Gastroesophageal sphincter (tissue), 4 donors: ENCODE results near the gene IL15. TPM values are rescaled to one million over a fixed set of nuclear protein-coding genes. Genes with fewer than 3 reads are reported as not detected.

Experiments used
- ATAC-seq: fragments of 150-250 bp; one replicate; pipeline ENCODE4 v1.9.1; 2016; ENCODE audit warnings: mild to moderate bottlenecking, moderate library complexity
- H3K27ac ChIP-seq, 4 donors: fragments of 200-600 bp; sonication (generic) in 3 of 4; 1 replicate in 3 of 4; 2 replicates in 1 of 4; pipeline ENCODE4 v1.5.1; 2016 to 2019
- H3K27me3 ChIP-seq: fragments of 200-600 bp; sonication (generic); one replicate; pipeline ENCODE4 v1.5.1; 2019
- H3K36me3 ChIP-seq, 2 donors: fragments of 200-600 bp; sonication (generic); one replicate each; pipeline ENCODE4 v1.5.1; 2019; ENCODE audit warnings: control low read depth in 1 of 2
- H3K4me1 ChIP-seq, 3 donors: fragments of 200-600 bp; sonication (generic); 1 replicate in 2 of 3; 2 replicates in 1 of 3; pipeline ENCODE4 v1.5.1; 2016 to 2019; ENCODE audit warnings: control low read depth in 2 of 3
- H3K4me3 ChIP-seq, 2 donors: fragments of 200-600 bp; sonication (generic); one replicate each; pipeline ENCODE4 v1.5.1; 2019; ENCODE audit warnings: mild to moderate bottlenecking in 1 of 2, moderate library complexity in 1 of 2
- H3K9me3 ChIP-seq, 3 donors: fragments of 200-600 bp; sonication (generic); one replicate each; pipeline ENCODE4 v1.5.1; 2017 to 2019; ENCODE audit warnings: control low read depth in 2 of 3
- EP300 ChIP-seq: sonication (generic); formaldehyde crosslinking; IDR thresholded peaks from one replicate; pipeline ENCODE4 v1.6.1; 2017; ENCODE audit warnings: antibody characterized with exemption, mild to moderate bottlenecking
- POLR2A ChIP-seq, 2 donors: fragments of 450-650 bp; IDR thresholded peaks; one replicate each; pipeline ENCODE4 v1.6.1; 2017; ENCODE audit warnings: antibody characterized with exemption in 2 of 2, mild to moderate bottlenecking in 2 of 2, moderate library complexity in 1 of 2
- POLR2AphosphoS5 ChIP-seq: sonication (generic); formaldehyde crosslinking; IDR thresholded peaks from one replicate; pipeline ENCODE4 v1.6.1; 2017; ENCODE audit warnings: antibody characterized with exemption
- WGBS, 2 donors: methylation state at CpG; one replicate each; pipeline ENCODE4 v1.1.5; 2018; ENCODE audit warnings: low coverage in 1 of 2; 5-methylcytosine and 5-hydroxymethylcytosine counted together
- total RNA-seq, 4 donors: library from RNA; depleted of rRNA; stranded (reverse); fragments of >200 nt; gene quantifications; one replicate each; pipeline ENCODE4 v1.1.0, GENCODE V29; 2016
- TF ChIP-seq, protein P1 (sequence below), 4 experiments: fragments of 200-600 bp in 2 of 4; fragments of 450-650 bp in 2 of 4; sonication (generic) in 1 of 4; IDR thresholded peaks; one replicate each; pipeline ENCODE4 v1.5.1; 2017 to 2019; ENCODE audit warnings: antibody characterized with exemption in 4 of 4, mild to moderate bottlenecking in 2 of 4, moderate library complexity in 2 of 4

IL15 gene
- total RNA-seq, 4 donors from 2014 or later: 1.6 to 5.8 (median 3.7) TPM

DNA sequence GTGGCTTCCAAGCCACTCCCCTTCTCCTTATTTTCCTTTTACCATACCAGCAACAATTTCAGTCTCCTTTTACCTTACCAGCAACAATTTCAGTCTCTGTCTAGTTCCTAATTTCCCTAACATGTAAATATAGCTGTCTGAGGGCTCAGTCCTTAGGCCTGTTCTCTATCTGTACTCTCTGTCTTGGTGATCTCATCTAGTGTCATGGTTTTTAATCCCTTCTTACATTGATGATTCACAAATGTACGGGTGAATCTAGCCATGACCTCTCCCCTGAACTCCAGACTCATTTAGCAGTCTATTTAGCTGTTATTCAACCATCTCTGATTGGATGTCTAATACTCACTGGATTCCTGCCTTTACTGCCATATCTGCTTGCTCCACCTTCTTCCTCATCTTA lies 7.2 kb downstream of the IL15 start:
- Histone ChIP-seq H3K27ac (no peak overlapping the region), H3K4me3 (no peak overlapping the region), H3K27me3 (no peaks in the 10 kb centered on the region), H3K9me3 (no peaks in the 10 kb centered on the region), H3K4me1 (no peaks in the 10 kb centered on the region), H3K36me3 (no peaks in the 10 kb centered on the region)
- no peak for TF ChIP-seq POLR2A (IDR thresholded peaks at IDR 0.05)
- TF ChIP-seq, protein P1, sequence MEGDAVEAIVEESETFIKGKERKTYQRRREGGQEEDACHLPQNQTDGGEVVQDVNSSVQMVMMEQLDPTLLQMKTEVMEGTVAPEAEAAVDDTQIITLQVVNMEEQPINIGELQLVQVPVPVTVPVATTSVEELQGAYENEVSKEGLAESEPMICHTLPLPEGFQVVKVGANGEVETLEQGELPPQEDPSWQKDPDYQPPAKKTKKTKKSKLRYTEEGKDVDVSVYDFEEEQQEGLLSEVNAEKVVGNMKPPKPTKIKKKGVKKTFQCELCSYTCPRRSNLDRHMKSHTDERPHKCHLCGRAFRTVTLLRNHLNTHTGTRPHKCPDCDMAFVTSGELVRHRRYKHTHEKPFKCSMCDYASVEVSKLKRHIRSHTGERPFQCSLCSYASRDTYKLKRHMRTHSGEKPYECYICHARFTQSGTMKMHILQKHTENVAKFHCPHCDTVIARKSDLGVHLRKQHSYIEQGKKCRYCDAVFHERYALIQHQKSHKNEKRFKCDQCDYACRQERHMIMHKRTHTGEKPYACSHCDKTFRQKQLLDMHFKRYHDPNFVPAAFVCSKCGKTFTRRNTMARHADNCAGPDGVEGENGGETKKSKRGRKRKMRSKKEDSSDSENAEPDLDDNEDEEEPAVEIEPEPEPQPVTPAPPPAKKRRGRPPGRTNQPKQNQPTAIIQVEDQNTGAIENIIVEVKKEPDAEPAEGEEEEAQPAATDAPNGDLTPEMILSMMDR (IDR thresholded peaks at IDR 0.05): no peak
- 7 to 14% methylated on average over 1 of the region's 1 CpG for WGBS, 2 donors
- ATAC-seq: no peak

DNA sequence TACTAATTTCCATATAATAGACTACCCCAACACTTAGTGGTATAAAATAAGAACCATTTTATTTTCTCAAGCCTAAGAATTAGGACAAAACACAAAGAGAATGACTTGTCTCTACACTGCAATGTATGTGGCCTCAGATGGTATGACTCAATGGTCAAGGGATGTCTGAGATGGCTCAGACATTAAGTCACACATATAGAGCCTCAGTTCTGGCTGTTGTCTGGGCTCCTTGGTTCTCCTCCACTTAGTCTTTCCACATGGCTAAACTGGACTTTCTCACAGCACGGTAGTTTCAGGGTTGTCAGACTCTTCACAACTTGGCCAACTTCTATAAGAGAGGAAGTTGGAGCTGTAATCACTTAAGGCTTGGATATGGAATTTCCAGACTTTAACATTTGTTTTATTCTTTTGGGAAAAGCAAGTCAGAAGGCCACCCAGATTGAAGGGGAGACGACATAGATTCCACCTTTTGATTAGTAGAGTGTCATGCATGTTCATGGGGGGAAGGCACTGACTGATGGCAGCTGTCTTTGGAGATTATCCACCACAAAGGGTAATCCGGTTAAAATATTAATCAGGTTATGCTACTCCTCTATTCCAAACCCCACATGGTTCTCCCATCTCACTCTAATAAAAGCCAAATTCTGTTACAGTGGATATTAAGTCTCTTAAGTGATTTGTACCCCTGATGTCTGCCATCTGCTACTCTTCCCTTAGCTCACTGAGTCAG lies 9.4 kb downstream of the IL15 start:
- H3K36me3 ChIP-seq: no peaks in the 10 kb centered on the region
- no peak for ATAC-seq
- H3K4me1 ChIP-seq: no peaks in the 10 kb centered on the region
- no peak overlapping the region for H3K27ac ChIP-seq
- no peaks in the 10 kb centered on the region for H3K9me3 ChIP-seq
- 78 to 83% methylated on average over 3 of the region's 3 CpGs for WGBS, 2 donors
- TF ChIP-seq, protein P1 (IDR thresholded peaks at IDR 0.05): no peak
- no peak for TF ChIP-seq POLR2A (IDR thresholded peaks at IDR 0.05)
- TF ChIP-seq POLR2AphosphoS5: no peak
- TF ChIP-seq EP300: no peak
- H3K27me3 ChIP-seq: no peaks in the 10 kb centered on the region
- no peak overlapping the region for H3K4me3 ChIP-seq

DNA sequence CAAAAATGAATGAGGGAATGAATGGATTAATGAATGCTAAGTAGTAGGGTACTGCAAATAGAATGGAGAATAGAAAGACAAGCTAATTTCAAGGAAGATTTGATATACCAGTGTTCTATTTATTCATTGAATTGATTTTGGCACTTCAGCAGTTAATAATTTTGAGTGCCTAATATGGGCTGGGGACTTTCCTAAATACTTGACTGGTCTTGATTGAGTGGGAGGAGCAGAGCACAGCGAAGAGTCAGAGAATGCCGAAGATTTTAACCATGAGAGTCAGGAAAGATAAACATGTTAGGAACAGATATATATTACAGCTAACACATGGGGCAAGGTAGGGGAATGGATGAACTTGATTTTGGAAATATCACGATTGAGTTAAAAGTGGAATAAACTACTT lies 10.6 kb downstream of the IL15 start:
- ATAC-seq: no peak
- Histone ChIP-seq H3K4me1 (peaks cover 0 to 5% (median 0%) of the 10 kb centered on the region in 3 donors), H3K27ac (no peak overlapping the region), H3K36me3 (no peaks in the 10 kb centered on the region), H3K27me3 (no peaks in the 10 kb centered on the region), H3K4me3 (no peak overlapping the region), H3K9me3 (no peaks in the 10 kb centered on the region)
- WGBS, 2 donors: 29 to 40% methylated on average over 3 of the region's 3 CpGs
- TF ChIP-seq, protein P1 (IDR thresholded peaks at IDR 0.05): no peak
- TF ChIP-seq POLR2A (IDR thresholded peaks at IDR 0.05) (no peak), POLR2AphosphoS5 (no peak), EP300 (no peak)

DNA sequence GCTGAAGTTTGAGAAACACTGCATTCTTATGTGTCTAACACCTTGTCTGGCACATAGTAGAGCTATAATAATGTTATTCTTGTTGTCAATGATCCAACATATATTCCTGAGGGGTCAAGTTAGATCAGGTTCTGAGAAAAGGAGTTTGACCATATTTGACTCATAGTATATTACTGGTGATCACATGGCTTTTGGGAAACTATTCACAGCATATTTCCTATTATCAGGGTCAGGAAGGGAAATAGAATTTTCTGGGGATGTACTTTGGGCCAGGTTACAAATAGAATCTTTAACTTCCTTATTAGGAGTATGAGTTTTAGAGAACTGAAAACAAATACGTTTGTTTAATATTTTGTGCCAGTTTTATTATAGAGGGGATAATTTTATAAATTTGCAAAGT lies 11.6 kb downstream of the IL15 start:
- Histone ChIP-seq H3K36me3 (no peaks in the 10 kb centered on the region), H3K27me3 (no peaks in the 10 kb centered on the region), H3K4me1 (peaks cover 7 to 15% (median 9%) of the 10 kb centered on the region in 3 donors), H3K9me3 (no peaks in the 10 kb centered on the region), H3K4me3 (no peak overlapping the region), H3K27ac (no peak overlapping the region)
- no peak for ATAC-seq
- TF ChIP-seq EP300: no peak
- TF ChIP-seq POLR2AphosphoS5: no peak
- TF ChIP-seq, protein P1 (IDR thresholded peaks at IDR 0.05): no peak
- TF ChIP-seq POLR2A (IDR thresholded peaks at IDR 0.05): no peak
- WGBS, 2 donors: 40 to 52% methylated on average over 1 of the region's 1 CpG

DNA sequence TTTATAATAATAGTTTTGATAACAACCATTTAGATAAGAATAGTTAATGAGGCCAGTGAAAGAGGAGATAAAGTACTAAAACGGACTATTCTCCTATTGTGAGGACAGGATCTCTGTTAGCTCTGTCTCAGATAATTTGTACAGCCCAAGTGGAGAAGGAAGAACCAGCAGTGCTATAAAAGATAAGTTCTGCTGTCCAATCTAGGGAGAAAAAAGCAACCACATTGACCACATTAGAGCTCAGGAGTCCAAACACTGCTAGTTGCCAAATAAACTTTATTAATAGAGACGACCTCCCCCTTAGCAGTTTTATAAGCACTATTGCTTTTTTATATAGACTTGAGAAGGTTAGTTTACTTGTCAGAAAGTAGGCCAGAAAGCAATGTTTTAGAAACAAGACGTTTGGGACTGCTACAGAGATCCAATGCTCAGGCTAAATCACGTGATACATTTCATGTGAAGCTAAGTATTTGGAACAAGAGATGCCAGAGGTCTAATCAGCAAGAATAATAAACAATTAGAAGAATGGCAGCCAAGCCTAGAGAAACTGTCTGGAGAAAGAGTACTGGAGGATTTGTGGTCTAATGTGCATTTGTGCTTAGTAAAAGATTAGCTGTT lies 15.9 kb downstream of the IL15 start:
- 4 to 5% methylated on average over 4 of the region's 4 CpGs for WGBS, 2 donors
- Histone ChIP-seq H3K9me3 (no peaks in the 10 kb centered on the region), H3K4me3 (no peak overlapping the region), H3K4me1 (peaks cover 9 to 31% (median 9%) of the 10 kb centered on the region in 3 donors), H3K36me3 (no peaks in the 10 kb centered on the region), H3K27me3 (no peaks in the 10 kb centered on the region), H3K27ac (peak overlapping the region; percentile 32 to 68 (median 59))
- no peak for TF ChIP-seq POLR2A (IDR thresholded peaks at IDR 0.05)
- no peak for TF ChIP-seq POLR2AphosphoS5
- TF ChIP-seq EP300: no peak
- TF ChIP-seq, protein P1 (IDR thresholded peaks at IDR 0.05): no peak
- ATAC-seq: peak; percentile 49
